Transverse colon (tissue), 4 donors: ENCODE results near the gene DCK. TPM values are rescaled to one million over a fixed set of nuclear protein-coding genes. Genes with fewer than 3 reads are reported as not detected.

Source experiments
- DNase-seq: peaks from one replicate; pipeline ENCODE4 v3.0.0-alpha.2; 2019
- H3K27ac ChIP-seq, 4 donors: fragments of 200-600 bp; sonication (generic); 2 replicates each; pipeline ENCODE4 v1.5.1; 2016 to 2018; ENCODE audit warnings: inconsistent platforms in 4 of 4
- H3K27me3 ChIP-seq: fragments of 200-600 bp; sonication (generic); 2 replicates; pipeline ENCODE4 v1.5.1; 2017; ENCODE audit warnings: inconsistent platforms
- H3K36me3 ChIP-seq, 4 donors: fragments of 200-600 bp; sonication (generic); 2 replicates each; pipeline ENCODE4 v1.5.1; 2017 to 2019; ENCODE audit warnings: inconsistent platforms in 4 of 4
- H3K4me1 ChIP-seq, 4 donors: fragments of 200-600 bp; sonication (generic); 2 replicates each; pipeline ENCODE4 v1.5.1; 2017 to 2020; ENCODE audit warnings: inconsistent platforms in 4 of 4
- H3K4me3 ChIP-seq, 4 donors: fragments of 200-600 bp; sonication (generic); 1 replicate in 1 of 4; 2 replicates in 3 of 4; pipeline versions ENCODE4 v1.5.1 to v1.6.1; 2017 to 2019; ENCODE audit warnings: inconsistent platforms in 4 of 4
- H3K9me3 ChIP-seq, 2 donors: fragments of 200-600 bp; sonication (generic); 2 replicates each; pipeline ENCODE4 v1.5.1; 2017 to 2019; ENCODE audit warnings: inconsistent platforms in 2 of 2
- CTCF ChIP-seq, 5 experiments: fragments of 200-600 bp in 3 of 5; fragments of 450-650 bp in 2 of 5; sonication (generic) in 3 of 5; IDR thresholded peaks; 1 replicate in 2 of 5; 2 replicates in 3 of 5; pipeline ENCODE4 v1.5.1; 2016 to 2017; ENCODE audit warnings: antibody characterized with exemption in 5 of 5, inconsistent platforms in 3 of 5, mild to moderate bottlenecking in 2 of 5, moderate library complexity in 1 of 5
- EP300 ChIP-seq: sonication (generic); formaldehyde crosslinking; IDR thresholded peaks from one replicate; pipeline ENCODE4 v1.6.1; 2017; ENCODE audit warnings: antibody characterized with exemption, low read depth
- POLR2A ChIP-seq: fragments of 450-650 bp; IDR thresholded peaks from one replicate; pipeline ENCODE4 v1.6.1; 2016; ENCODE audit warnings: antibody characterized with exemption, mild to moderate bottlenecking, moderate library complexity
- POLR2AphosphoS5 ChIP-seq, 3 donors: sonication (generic); formaldehyde crosslinking; IDR thresholded peaks; one replicate each; pipeline ENCODE4 v1.6.1; 2016; ENCODE audit warnings: antibody characterized with exemption in 3 of 3
- WGBS, 2 donors: methylation state at CpG; one replicate each; pipeline ENCODE4 v1.1.5; 2018; ENCODE audit warnings: low coverage in 1 of 2; 5-methylcytosine and 5-hydroxymethylcytosine counted together
- in situ Hi-C, 4 donors: fragments of 200-750 bp; cut with MboI; loops; one replicate each; pipeline versions ENCODE4 v1.15.0 to v1.15.1; 2017; ENCODE audit warnings: low sequenced_read_pairs in 3 of 4, low pct_ligation_motif_present in 1 of 4, low pct_unique_long_range_greater_than_20kb in 1 of 4
- intact Hi-C: fragments of 100-400 bp; cut with DNase I; formaldehyde crosslinking; loops from one replicate; pipeline ENCODE4 v1.15.1; 2023; ENCODE audit warnings: low total_unique reads
- total RNA-seq, 4 donors: library from RNA; depleted of rRNA; stranded (reverse); fragments of >200 nt; gene quantifications; one replicate each; pipeline ENCODE4 v1.1.0, GENCODE V29; 2016

DCK gene
- total RNA-seq, 4 donors from 2014 or later, result 6.0 to 18.1 (median 15.9) TPM

GRCh38 chr4:71020611-71021010, 27.2 kb downstream of the DCK start:
- no peak for TF ChIP-seq POLR2AphosphoS5 (IDR thresholded peaks at IDR 0.05)
- no peak for TF ChIP-seq CTCF (IDR thresholded peaks at IDR 0.05)
- TF ChIP-seq POLR2A, result no peak
- no peak for TF ChIP-seq EP300
- no peak overlapping the region for H3K4me3 ChIP-seq
- in situ Hi-C loops, result loop anchor here in 2 of 4 donors (25.0 kb wide), 3 partner anchors 108 to 383 kb away; partner anchors contain the start of genes ENAM (in 1 of the 2), GRSF1 (in 1 of the 2) and MOB1B (in 1 of the 2)

GRCh38 chr4:71025654-71026053, 32.2 kb downstream of the DCK start:
- TF ChIP-seq POLR2AphosphoS5 (IDR thresholded peaks at IDR 0.05) (no peak), EP300 (no peak), CTCF (IDR thresholded peaks at IDR 0.05) (no peak), POLR2A (no peak)
- H3K4me1 ChIP-seq, result peaks cover 0 to 12% (median 6%) of the 10 kb centered on the region in 4 donors
- no peak overlapping the region for H3K4me3 ChIP-seq
- no peaks in the 10 kb centered on the region for H3K9me3 ChIP-seq
- H3K27me3 ChIP-seq, result no peaks in the 10 kb centered on the region
- H3K27ac ChIP-seq, result no peak overlapping the region
- H3K36me3 ChIP-seq, result peaks cover 0 to 13% (median 0%) of the 10 kb centered on the region in 4 donors
- in situ Hi-C loops, result no loop called here
- 72 to 78% methylated on average over 3 of the region's 3 CpGs for WGBS, 2 donors
- no peak for DNase-seq
- intact Hi-C loops, result no loop called here

More at GRCh38 chr4:71020611-71021010, 27.2 kb downstream of the DCK start:
- intact Hi-C loops, result no loop called here
- WGBS, 2 donors, result 63% methylated on average over 1 of the region's 1 CpG; no CpG with 5 or more reads in 1 of the 2 donors
- no peaks in the 10 kb centered on the region for H3K9me3 ChIP-seq
- no peak overlapping the region for H3K27ac ChIP-seq
- peaks cover 0 to 7% (median 0%) of the 10 kb centered on the region in 4 donors for H3K36me3 ChIP-seq
- DNase-seq, result no peak
- no peaks in the 10 kb centered on the region for H3K27me3 ChIP-seq
- peaks cover 0 to 3% (median 1%) of the 10 kb centered on the region in 4 donors for H3K4me1 ChIP-seq

- Histone ChIP-seq H3K9me3 (no peaks in the 10 kb centered on the region), H3K4me3 (no peak overlapping the region), H3K4me1 (peaks cover 0 to 12% (median 6%) of the 10 kb centered on the region in 4 donors), H3K27me3 (no peaks in the 10 kb centered on the region), H3K27ac (no peak overlapping the region), H3K36me3 (peaks cover 0 to 13% (median under 1%) of the 10 kb centered on the region in 4 donors)
- DNase-seq, result no peak
- 69 to 74% methylated on average over 2 of the region's 2 CpGs for WGBS, 2 donors
- TF ChIP-seq CTCF (IDR thresholded peaks at IDR 0.05) (no peak), POLR2A (no peak), POLR2AphosphoS5 (IDR thresholded peaks at IDR 0.05) (no peak), EP300 (no peak)
- intact Hi-C loops (no loop called here), in situ Hi-C loops (no loop called here)
Observed at GRCh38 chr4:71026086-71026485, 32.6 kb downstream of the DCK start.

GRCh38 chr4:71027611-71028010, 34.2 kb downstream of the DCK start:
- no peaks in the 10 kb centered on the region for H3K9me3 ChIP-seq
- H3K4me1 ChIP-seq, result peaks cover 0 to 12% (median 6%) of the 10 kb centered on the region in 4 donors
- no peak for TF ChIP-seq CTCF (IDR thresholded peaks at IDR 0.05)
- no peak for TF ChIP-seq EP300
- no peak for TF ChIP-seq POLR2AphosphoS5 (IDR thresholded peaks at IDR 0.05)
- TF ChIP-seq POLR2A, result no peak
- 100% methylated on average over 1 of the region's 1 CpG for WGBS, 2 donors
- in situ Hi-C loops, result no loop called here
- H3K27ac ChIP-seq, result no peak overlapping the region
- H3K36me3 ChIP-seq, result peaks cover 0 to 13% (median 1%) of the 10 kb centered on the region in 4 donors
- no peak for DNase-seq
- no peaks in the 10 kb centered on the region for H3K27me3 ChIP-seq
- no peak overlapping the region for H3K4me3 ChIP-seq
- intact Hi-C loops, result no loop called here
